ENCODE results near the gene SPRR4. TPM values are rescaled to one million over a fixed set of nuclear protein-coding genes. Genes with fewer than 3 reads are reported as not detected.

Gene SPRR4
- total and polyA plus RNA-seq, 10 of the 15 experiments (the other 5 are each of a cell fraction or from before 2014, with no cell fraction given) = not detected

DNA sequence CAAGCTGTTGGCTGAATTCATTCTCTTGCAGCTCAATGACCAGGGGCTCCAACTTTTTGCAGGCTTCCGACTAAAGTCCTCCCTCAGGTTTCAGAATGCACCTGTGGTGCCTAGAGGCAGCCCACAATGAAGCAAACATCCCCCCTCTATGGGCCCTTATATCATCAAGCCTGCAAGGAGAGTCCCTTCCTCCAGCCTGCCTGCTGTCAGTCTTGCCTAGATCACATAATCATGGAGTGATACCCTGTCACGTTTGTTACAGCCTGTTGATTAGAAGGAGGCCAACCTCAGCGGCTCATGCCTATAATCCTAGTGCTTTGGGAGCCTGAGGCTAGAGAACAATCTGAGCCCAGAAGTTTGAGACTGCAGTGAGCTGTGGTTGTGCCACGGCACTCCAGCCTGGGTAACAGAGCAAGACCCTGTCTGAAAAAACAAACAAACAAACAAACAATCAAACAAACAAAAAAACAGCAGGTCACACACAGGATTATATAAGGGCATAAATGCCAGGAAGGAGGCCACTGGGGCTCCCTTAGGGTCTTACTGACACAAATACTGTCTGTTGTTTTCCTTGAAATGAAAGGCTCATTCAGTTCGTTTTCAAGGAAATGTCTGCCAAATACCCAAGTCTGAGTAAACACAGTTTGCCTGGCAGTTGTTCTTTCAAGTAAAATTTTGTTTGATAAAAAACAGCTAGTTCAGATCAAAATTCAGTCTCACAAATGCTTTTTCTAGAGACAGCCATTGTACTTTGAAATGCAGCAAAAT lies 26.4 kb downstream of the SPRR4 start (continued):
- TF ChIP-seq, protein P1, sequence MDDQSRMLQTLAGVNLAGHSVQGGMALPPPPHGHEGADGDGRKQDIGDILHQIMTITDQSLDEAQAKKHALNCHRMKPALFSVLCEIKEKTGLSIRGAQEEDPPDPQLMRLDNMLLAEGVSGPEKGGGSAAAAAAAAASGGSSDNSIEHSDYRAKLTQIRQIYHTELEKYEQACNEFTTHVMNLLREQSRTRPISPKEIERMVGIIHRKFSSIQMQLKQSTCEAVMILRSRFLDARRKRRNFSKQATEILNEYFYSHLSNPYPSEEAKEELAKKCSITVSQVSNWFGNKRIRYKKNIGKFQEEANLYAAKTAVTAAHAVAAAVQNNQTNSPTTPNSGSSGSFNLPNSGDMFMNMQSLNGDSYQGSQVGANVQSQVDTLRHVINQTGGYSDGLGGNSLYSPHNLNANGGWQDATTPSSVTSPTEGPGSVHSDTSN (IDR thresholded peaks at IDR 0.05; ENCODE audit: insufficient replicate concordance, low read depth, low read length) = no peak
- TF ChIP-seq TAF1 (IDR thresholded peaks at IDR 0.05; ENCODE audit: borderline replicate concordance, low read depth, low read length) = no peak

- WGBS (ENCODE audit: insufficient coverage, insufficient replicate concordance, low lambda C conversion rate, missing lambda C conversion rate) = 20% methylated on average over 7 of the region's 7 CpGs
Measured at GRCh38 chr1:152997901-152998300, 27.5 kb downstream of the SPRR4 start.

More at GRCh38 chr1:152997901-152998300, 27.5 kb downstream of the SPRR4 start:
- POLR2A ChIA-PET = no interaction called here
- intact Hi-C loops (cut with micrococcal nuclease; ENCODE audit: unreplicated experiment) = no loop called here
- no peak for TF ChIP-seq JUND (IDR thresholded peaks at IDR 0.05; ENCODE audit: low read depth, low read length)
- no peak for TF ChIP-seq CEBPB (IDR thresholded peaks at IDR 0.05; ENCODE audit: borderline replicate concordance in 1 of 2, low read depth in 2 of 2, low read length in 2 of 2)
- TF ChIP-seq ATF3 (IDR thresholded peaks at IDR 0.05; ENCODE audit: borderline replicate concordance, extremely low read depth, low read depth, low read length) = no peak
- TF ChIP-seq PAX8 (IDR thresholded peaks at IDR 0.05) = no peak
- TF ChIP-seq HCFC1 (IDR thresholded peaks at IDR 0.05; ENCODE audit: low read length) = no peak
- TF ChIP-seq RUNX3 (IDR thresholded peaks at IDR 0.05; ENCODE audit: low read length) = no peak
- no peak for TF ChIP-seq HDAC6 (IDR thresholded peaks at IDR 0.05; ENCODE audit: unreplicated experiment)
- TF ChIP-seq BMI1 (IDR thresholded peaks at IDR 0.05; ENCODE audit: borderline replicate concordance) = no peak
- no peak for TF ChIP-seq POU2F2 (IDR thresholded peaks at IDR 0.05; ENCODE audit: borderline replicate concordance, low read depth, low read length)
- TF ChIP-seq, protein P2, sequence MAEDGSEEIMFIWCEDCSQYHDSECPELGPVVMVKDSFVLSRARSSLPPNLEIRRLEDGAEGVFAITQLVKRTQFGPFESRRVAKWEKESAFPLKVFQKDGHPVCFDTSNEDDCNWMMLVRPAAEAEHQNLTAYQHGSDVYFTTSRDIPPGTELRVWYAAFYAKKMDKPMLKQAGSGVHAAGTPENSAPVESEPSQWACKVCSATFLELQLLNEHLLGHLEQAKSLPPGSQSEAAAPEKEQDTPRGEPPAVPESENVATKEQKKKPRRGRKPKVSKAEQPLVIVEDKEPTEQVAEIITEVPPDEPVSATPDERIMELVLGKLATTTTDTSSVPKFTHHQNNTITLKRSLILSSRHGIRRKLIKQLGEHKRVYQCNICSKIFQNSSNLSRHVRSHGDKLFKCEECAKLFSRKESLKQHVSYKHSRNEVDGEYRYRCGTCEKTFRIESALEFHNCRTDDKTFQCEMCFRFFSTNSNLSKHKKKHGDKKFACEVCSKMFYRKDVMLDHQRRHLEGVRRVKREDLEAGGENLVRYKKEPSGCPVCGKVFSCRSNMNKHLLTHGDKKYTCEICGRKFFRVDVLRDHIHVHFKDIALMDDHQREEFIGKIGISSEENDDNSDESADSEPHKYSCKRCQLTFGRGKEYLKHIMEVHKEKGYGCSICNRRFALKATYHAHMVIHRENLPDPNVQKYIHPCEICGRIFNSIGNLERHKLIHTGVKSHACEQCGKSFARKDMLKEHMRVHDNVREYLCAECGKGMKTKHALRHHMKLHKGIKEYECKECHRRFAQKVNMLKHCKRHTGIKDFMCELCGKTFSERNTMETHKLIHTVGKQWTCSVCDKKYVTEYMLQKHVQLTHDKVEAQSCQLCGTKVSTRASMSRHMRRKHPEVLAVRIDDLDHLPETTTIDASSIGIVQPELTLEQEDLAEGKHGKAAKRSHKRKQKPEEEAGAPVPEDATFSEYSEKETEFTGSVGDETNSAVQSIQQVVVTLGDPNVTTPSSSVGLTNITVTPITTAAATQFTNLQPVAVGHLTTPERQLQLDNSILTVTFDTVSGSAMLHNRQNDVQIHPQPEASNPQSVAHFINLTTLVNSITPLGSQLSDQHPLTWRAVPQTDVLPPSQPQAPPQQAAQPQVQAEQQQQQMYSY (CRISPR knock-in tag; IDR thresholded peaks at IDR 0.05) = no peak
- no peak for TF ChIP-seq SUPT20H (IDR thresholded peaks at IDR 0.05; ENCODE audit: borderline replicate concordance, control insufficient read depth, low read depth, low read length)
- TF ChIP-seq RELA (IDR thresholded peaks at IDR 0.05; ENCODE audit: borderline replicate concordance, partially characterized antibody) = no peak
- no peak for TF ChIP-seq MEF2A (IDR thresholded peaks at IDR 0.05; ENCODE audit: insufficient read depth, low read depth, low read length)
- CTCF ChIA-PET = no interaction called here
- SMC1A ChIA-PET (ENCODE audit: uncharacterized antibody, unreplicated experiment) = no interaction called here
- no peak overlapping the region for H3K4me3 ChIP-seq
- no TSS peak for BruUV-seq (replicated peaks)
- no peak overlapping the region for H3K4me2 ChIP-seq (ENCODE audit: control insufficient read depth, insufficient read depth)
- no peaks in the 10 kb centered on the region for H3K79me2 ChIP-seq (ENCODE audit: control insufficient read depth, insufficient read depth, low read length)
- RAD21 ChIA-PET (ENCODE audit: unreplicated experiment) = no interaction called here
- DNase-seq (ENCODE audit: low read depth, low spot score) (no peak), FAIRE-seq (no peak), ATAC-seq (no peak)
- no peak overlapping the region for H3K27ac ChIP-seq (ENCODE audit: control insufficient read depth, insufficient read depth)
- in situ Hi-C loops (cut with MboI) = no loop called here
- no peak overlapping the region for H3K9ac ChIP-seq (ENCODE audit: control insufficient read depth, insufficient read depth, low read length)
- H2AFZ ChIP-seq (ENCODE audit: control insufficient read depth, low read depth, low read length) = no peak overlapping the region
- no peaks in the 10 kb centered on the region for H4K20me1 ChIP-seq (ENCODE audit: control insufficient read depth, insufficient read depth)
- no peaks in the 10 kb centered on the region for H3K9me3 ChIP-seq (replicated peaks; ENCODE audit: control insufficient read depth, insufficient read depth, low read length)
- no peaks in the 10 kb centered on the region for H3K36me3 ChIP-seq (ENCODE audit: control insufficient read depth in 2 of 2, insufficient read depth in 2 of 2, low read length in 1 of 2)
- no peaks in the 10 kb centered on the region for H3K4me1 ChIP-seq (ENCODE audit: control insufficient read depth, insufficient read depth, low read length)
- H3K27me3 ChIP-seq (replicated peaks in 1 of 2; ENCODE audit: control insufficient read depth in 2 of 2, insufficient read depth in 2 of 2, low read length in 1 of 2) = no peaks in the 10 kb centered on the region; a peak in 1 of 4 replicates

All from GM12878 (cell line).